Mesodermal cell (in vitro differentiated cells): Measurements from ENCODE around the gene SLC31A1.

Source experiments
- H3K27ac ChIP-seq: 2 replicates; pipeline ENCODE4 v1.7.0; 2013; ENCODE audit warnings: mild to moderate bottlenecking, low read depth, low read length, moderate library complexity; ENCODE audit not compliant: severe bottlenecking
- H3K36me3 ChIP-seq: 2 replicates; pipeline ENCODE4 v1.7.1; 2013; ENCODE audit warnings: mild to moderate bottlenecking, low read length, moderate library complexity; ENCODE audit not compliant: control insufficient read depth, insufficient read depth
- H3K4me1 ChIP-seq: one replicate; pipeline ENCODE4 v1.7.1; 2013; ENCODE audit warnings: mild to moderate bottlenecking, low read length; ENCODE audit not compliant: insufficient read depth, control insufficient read depth, poor library complexity, severe bottlenecking
- H3K4me3 ChIP-seq: 2 replicates; pipeline ENCODE4 v1.7.0; 2013; ENCODE audit warnings: low read length, control low read depth, mild to moderate bottlenecking; ENCODE audit not compliant: insufficient read depth, poor library complexity, severe bottlenecking; ENCODE audit errors: extremely low read depth
- H3K9me3 ChIP-seq: 2 replicates; pipeline ENCODE4 v1.7.1; 2013; ENCODE audit warnings: mild to moderate bottlenecking, low read length, moderate library complexity; ENCODE audit not compliant: control insufficient read depth
- WGBS, 2 experiments: methylation state at CpG; one replicate each; pipeline ENCODE4 v1.1.5; 2013; ENCODE audit warnings: missing lambda C conversion rate in 2 of 2; ENCODE audit not compliant: insufficient coverage in 2 of 2; 5-methylcytosine and 5-hydroxymethylcytosine counted together

Gene SLC31A1

GRCh38 chr9:113186137-113186755 is 35.1 kb upstream of the SLC31A1 start:
- 93 to 97% methylated on average over 5 to 7 of the region's 7 CpGs for WGBS, 2 experiments
- Histone ChIP-seq H3K36me3 (peaks cover 73% of the 10 kb centered on the region), H3K4me1 (peaks cover 19% of the 10 kb centered on the region), H3K4me3 (no peak overlapping the region), H3K9me3 (no peaks in the 10 kb centered on the region), H3K27ac (no peak overlapping the region)

GRCh38 chr9:113187929-113188595 is 33.3 kb upstream of the SLC31A1 start:
- no peaks in the 10 kb centered on the region for H3K9me3 ChIP-seq
- peaks cover 19% of the 10 kb centered on the region for H3K4me1 ChIP-seq
- H3K36me3 ChIP-seq = peaks cover 63% of the 10 kb centered on the region
- H3K27ac ChIP-seq = peak overlapping the region; percentile 23
- 94 to 95% methylated on average over 8 to 9 of the region's 9 CpGs for WGBS, 2 experiments
- H3K4me3 ChIP-seq = no peak overlapping the region

GRCh38 chr9:113192455-113192854 is 28.9 kb upstream of the SLC31A1 start:
- Histone ChIP-seq H3K36me3 (peaks cover 45% of the 10 kb centered on the region), H3K4me1 (peaks cover 16% of the 10 kb centered on the region), H3K9me3 (no peaks in the 10 kb centered on the region), H3K27ac (no peak overlapping the region), H3K4me3 (no peak overlapping the region)
- WGBS, 2 experiments = 100% methylated on average over 1 of the region's 2 CpGs; no CpG with 5 or more reads in 1 of the 2 experiments

- H3K9me3 ChIP-seq = no peaks in the 10 kb centered on the region
- no peaks in the 10 kb centered on the region for H3K4me1 ChIP-seq
- peaks cover 69% of the 10 kb centered on the region for H3K36me3 ChIP-seq
- WGBS, 2 experiments = 92 to 94% methylated on average over 2 to 4 of the region's 4 CpGs
- H3K4me3 ChIP-seq = no peak overlapping the region
- no peak overlapping the region for H3K27ac ChIP-seq
Measured at GRCh38 chr9:113199683-113200329, 21.5 kb upstream of the SLC31A1 start.

DNA sequence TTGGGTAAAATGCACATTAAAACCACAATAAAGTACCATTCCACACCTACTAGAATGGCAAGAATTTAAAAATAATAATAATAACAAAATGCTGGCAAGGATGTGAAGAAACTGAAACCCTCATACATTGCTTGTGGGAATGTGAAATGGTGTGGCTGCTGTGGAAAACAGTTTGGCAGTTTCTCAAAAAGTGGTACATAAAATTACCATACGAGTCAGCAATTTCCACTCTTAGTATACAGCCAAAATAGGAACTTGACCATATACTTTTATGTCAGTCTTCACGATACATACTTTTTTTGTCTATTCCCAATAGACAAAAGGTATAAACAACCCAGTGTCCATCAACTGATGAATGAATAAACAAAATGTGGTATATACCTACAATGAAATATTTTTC is 15.9 kb upstream of the SLC31A1 start:
- H3K9me3 ChIP-seq = no peaks in the 10 kb centered on the region
- peaks cover 74% of the 10 kb centered on the region for H3K36me3 ChIP-seq
- WGBS, 2 experiments = 100% methylated on average over 1 of the region's 2 CpGs; no CpG with 5 or more reads in 1 of the 2 experiments
- no peak overlapping the region for H3K4me3 ChIP-seq
- H3K27ac ChIP-seq = no peak overlapping the region
- no peaks in the 10 kb centered on the region for H3K4me1 ChIP-seq

- H3K9me3 ChIP-seq = no peaks in the 10 kb centered on the region
- H3K4me1 ChIP-seq = no peaks in the 10 kb centered on the region
- WGBS, 2 experiments = no CpG with 5 or more reads among the region's 1 CpG
- no peak overlapping the region for H3K27ac ChIP-seq
- H3K36me3 ChIP-seq = peaks cover 78% of the 10 kb centered on the region
- no peak overlapping the region for H3K4me3 ChIP-seq
Measured at GRCh38 chr9:113205861-113206260, 15.5 kb upstream of the SLC31A1 start.

DNA sequence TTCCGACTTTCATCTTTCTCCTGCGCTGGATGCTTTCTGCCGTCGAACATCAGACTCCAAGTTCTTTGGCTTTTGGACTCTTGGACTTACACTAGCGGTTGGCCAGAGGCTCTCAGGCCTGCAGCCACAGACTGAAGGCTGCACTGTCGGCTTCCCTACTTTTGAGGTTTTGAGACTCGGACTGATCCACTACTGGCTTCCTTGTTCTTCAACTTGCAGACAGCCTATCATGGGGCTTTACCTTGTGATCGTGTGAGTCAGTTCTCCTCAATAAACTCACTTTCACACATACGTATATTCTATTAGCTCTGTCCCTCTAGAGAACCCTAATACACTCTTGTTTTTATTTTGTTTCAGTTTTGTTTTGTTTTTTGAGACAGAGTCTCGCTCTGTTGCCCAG is 10.5 kb upstream of the SLC31A1 start:
- Histone ChIP-seq H3K27ac (no peak overlapping the region), H3K4me3 (no peak overlapping the region), H3K4me1 (no peaks in the 10 kb centered on the region), H3K9me3 (no peaks in the 10 kb centered on the region), H3K36me3 (peaks cover 63% of the 10 kb centered on the region)
- 97% methylated on average over 8 of the region's 10 CpGs for WGBS, 2 experiments

- peaks cover 29% of the 10 kb centered on the region for H3K36me3 ChIP-seq
- no peaks in the 10 kb centered on the region for H3K9me3 ChIP-seq
- H3K27ac ChIP-seq = no peak overlapping the region
- H3K4me3 ChIP-seq = no peak overlapping the region
- no peaks in the 10 kb centered on the region for H3K4me1 ChIP-seq
- 86% methylated on average over 1 of the region's 3 CpGs; no CpG with 5 or more reads in 1 of the 2 experiments for WGBS, 2 experiments
Measured at GRCh38 chr9:113215132-113215531, 6.2 kb upstream of the SLC31A1 start.

GRCh38 chr9:113216406-113216805 is 4.9 kb upstream of the SLC31A1 start:
- 92 to 100% methylated on average over 2 of the region's 3 CpGs for WGBS, 2 experiments
- no peak overlapping the region for H3K4me3 ChIP-seq
- no peak overlapping the region for H3K27ac ChIP-seq
- H3K4me1 ChIP-seq = no peaks in the 10 kb centered on the region
- no peaks in the 10 kb centered on the region for H3K9me3 ChIP-seq
- H3K36me3 ChIP-seq = peaks cover 19% of the 10 kb centered on the region

GRCh38 chr9:113219186-113219936 is 2.0 kb upstream of the SLC31A1 start:
- H3K4me3 ChIP-seq = no peak overlapping the region
- peaks cover 7% of the 10 kb centered on the region for H3K4me1 ChIP-seq
- H3K27ac ChIP-seq = no peak overlapping the region
- 82 to 84% methylated on average over 2 of the region's 3 CpGs for WGBS, 2 experiments
- H3K36me3 ChIP-seq = peaks cover 11% of the 10 kb centered on the region
- no peaks in the 10 kb centered on the region for H3K9me3 ChIP-seq
